ENCODE results near the gene SLC17A9. TPM values are rescaled to one million over a fixed set of nuclear protein-coding genes. Genes with fewer than 3 reads are reported as not detected.

Gene SLC17A9
- total RNA-seq, 1 experiment from 2014 or later, result 0.28 TPM

GRCh38 chr20:62972845-62973745 lies 20.6 kb downstream of the SLC17A9 start:
- Histone ChIP-seq H3K4me1 (ENCODE audit: control insufficient read depth, insufficient read depth, low read length) (no peaks in the 10 kb centered on the region; the same call in 1 of the 2 replicates), H3K27ac (ENCODE audit: low read length) (no peak overlapping the region), H3K9me3 (ENCODE audit: control insufficient read depth, insufficient read depth, low read depth, low read length) (no peaks in the 10 kb centered on the region), H3K27me3 (ENCODE audit: control insufficient read depth, insufficient read depth, low read length) (no peaks in the 10 kb centered on the region), H3K4me3 (ENCODE audit: low read depth in 2 of 2, low read length in 2 of 2) (peak overlapping the region; percentile 32 to 43), H3K36me3 (ENCODE audit: control insufficient read depth, insufficient read depth, low read length) (no peaks in the 10 kb centered on the region)
- intact Hi-C loops (cut with micrococcal nuclease; ENCODE audit: unreplicated experiment) (loop anchor here (2.0 kb wide), 1 partner anchor 32 kb away; no protein-coding TSS in a partner anchor), in situ Hi-C loops (cut with HindIII; ENCODE audit: low pct_unique_long_range_greater_than_20kb, low sequenced_read_pairs) (no loop called here)
- ChIA-PET POLR2A (no interaction called here), CTCF (interaction anchor here (0.5 to 1.3 kb wide), 7 partner anchors 9 to 424 kb away, joined by 3 to 13 read pairs (median 3); no protein-coding TSS in a partner anchor)
- ATAC-seq (no peak; the same call in 1 of the 2 replicates), DNase-seq (ENCODE audit: low read depth, low spot score) (no peak)
- no TSS peak for BruUV-seq (replicated peaks)
- no peak for TF ChIP-seq SIN3A (IDR thresholded peaks at IDR 0.05; ENCODE audit: borderline replicate concordance, insufficient read depth, low read depth, low read length)
- TF ChIP-seq TCF7L2 (IDR thresholded peaks at IDR 0.05; ENCODE audit: low read depth, low read length), result no peak
- TF ChIP-seq POLR2AphosphoS5 (IDR thresholded peaks at IDR 0.05; ENCODE audit: low read depth, low read length), result no peak

- Histone ChIP-seq H3K4me3 (ENCODE audit: low read depth in 2 of 2, low read length in 2 of 2) (no peak overlapping the region), H3K27ac (ENCODE audit: low read length) (no peak overlapping the region), H3K36me3 (ENCODE audit: control insufficient read depth, insufficient read depth, low read length) (no peaks in the 10 kb centered on the region), H3K27me3 (ENCODE audit: control insufficient read depth, insufficient read depth, low read length) (no peaks in the 10 kb centered on the region), H3K9me3 (ENCODE audit: control insufficient read depth, insufficient read depth, low read depth, low read length) (no peaks in the 10 kb centered on the region), H3K4me1 (ENCODE audit: control insufficient read depth, insufficient read depth, low read length) (no peaks in the 10 kb centered on the region; the same call in 1 of the 2 replicates)
- DNase-seq (ENCODE audit: low read depth, low spot score), result no peak
- TF ChIP-seq TCF7L2 (IDR thresholded peaks at IDR 0.05; ENCODE audit: low read depth, low read length), result no peak
- TF ChIP-seq CTCF (IDR thresholded peaks at IDR 0.05), result no peak
- no peak for TF ChIP-seq POLR2AphosphoS5 (IDR thresholded peaks at IDR 0.05; ENCODE audit: low read depth, low read length)
- no peak for TF ChIP-seq REST (IDR thresholded peaks at IDR 0.05; ENCODE audit: insufficient read depth in 1 of 2, low read depth in 2 of 2, low read length in 1 of 2)
- no peak for TF ChIP-seq SIN3A (IDR thresholded peaks at IDR 0.05; ENCODE audit: borderline replicate concordance, insufficient read depth, low read depth, low read length)
- intact Hi-C loops (cut with micrococcal nuclease; ENCODE audit: unreplicated experiment) (no loop called here), in situ Hi-C loops (cut with HindIII; ENCODE audit: low pct_unique_long_range_greater_than_20kb, low sequenced_read_pairs) (no loop called here)
- ATAC-seq, result no peak
- no TSS peak for BruUV-seq (replicated peaks)
- CTCF ChIA-PET, result interaction anchor here (1.1 kb wide), 1 partner anchor 36 kb away, joined by 4 read pairs; no protein-coding TSS in a partner anchor
- POLR2A ChIA-PET, result no interaction called here
Observed at GRCh38 chr20:62975251-62975760, 22.8 kb downstream of the SLC17A9 start.

Data from Panc1 (cell line).